ENCODE data around the gene DNAAF3.
A peak's percentile ranks its signal among the peaks of the same experiment; 100 is the strongest.
"Not testable (repeated sequence)": the region's sequence is repeated elsewhere in the genome, so short reads cannot be mapped to it uniquely, and the experiment has no call there.

DNAAF3 gene

GRCh38 chr19:55173714-55174409 is 7.4 kb upstream of the DNAAF3 start:
- H3K23ac ChIP-seq (ENCODE audit: low read depth, low read length, poor library complexity) = peak overlapping the region; percentile 26
- no peaks in the 10 kb centered on the region for H3K36me3 ChIP-seq (replicated peaks in 1 of 2; ENCODE audit: control insufficient read depth in 2 of 2, insufficient read depth in 2 of 2, low read length in 2 of 2)
- H3K4me2 ChIP-seq (ENCODE audit: insufficient read depth, low read length, poor library complexity, severe bottlenecking) = peak overlapping the region; percentile 95
- no peak overlapping the region for H2BK120ac ChIP-seq (ENCODE audit: low read depth, low read length)
- WGBS, 2 donors (ENCODE audit: extremely low coverage in 2 of 2, insufficient read length in 2 of 2, insufficient replicate concordance in 1 of 2) = no CpG with 5 or more reads among the region's 37 CpGs
- peaks cover 6 to 12% of the 10 kb centered on the region in 2 donors for H3K4me1 ChIP-seq (ENCODE audit: control insufficient read depth in 2 of 2, insufficient read depth in 1 of 2, low read depth in 1 of 2, low read length in 2 of 2)
- H4K8ac ChIP-seq (ENCODE audit: low read depth, low read length) = no peak overlapping the region
- H3K14ac ChIP-seq (ENCODE audit: low read length) = peak overlapping the region; percentile 67
- DNase-seq (ENCODE audit: low spot score) = peak; percentile 69
- no peak overlapping the region for H4K91ac ChIP-seq (ENCODE audit: low read depth, low read length, poor library complexity)
- H3K9ac ChIP-seq (ENCODE audit: low read depth, low read length, poor library complexity) = peak overlapping the region; percentile 82
- H2BK12ac ChIP-seq (ENCODE audit: low read length) = no peak overlapping the region
- peak overlapping the region; percentile 96 for H3K18ac ChIP-seq (ENCODE audit: low read length)
- H2BK5ac ChIP-seq (ENCODE audit: low read length) = peak overlapping the region; percentile 90
- H2AFZ ChIP-seq (ENCODE audit: low read length) = peak overlapping the region; percentile 94
- H3K4me3 ChIP-seq (ENCODE audit: low read length in 2 of 2) = peak overlapping the region; percentile 34 to 80
- peaks cover 4 to 56% (median 8%) of the 10 kb centered on the region in 3 experiments for H3K27me3 ChIP-seq (ENCODE audit: control insufficient read depth in 3 of 3, insufficient read depth in 3 of 3, low read depth in 1 of 3, low read length in 3 of 3)
- no peak overlapping the region for H2AK5ac ChIP-seq (ENCODE audit: low read depth, low read length)
- H3K79me1 ChIP-seq (ENCODE audit: low read depth, low read length) = no peaks in the 10 kb centered on the region
- peak overlapping the region; percentile 40 for H3K27ac ChIP-seq (replicated peaks; ENCODE audit: low read length)
- peaks cover 3 to 5% of the 10 kb centered on the region in 2 donors for H3K9me3 ChIP-seq (replicated peaks in 1 of 2; ENCODE audit: control insufficient read depth in 2 of 2, insufficient read depth in 1 of 2, low read depth in 1 of 2, low read length in 2 of 2)
- no peak overlapping the region for H3K4ac ChIP-seq (ENCODE audit: low read length)
- H2BK15ac ChIP-seq (ENCODE audit: low read length) = peak overlapping the region; percentile 70

GRCh38 chr19:55173186-55173713 is 6.8 kb upstream of the DNAAF3 start:
- H3K27me3 ChIP-seq (ENCODE audit: control insufficient read depth in 3 of 3, insufficient read depth in 3 of 3, low read depth in 1 of 3, low read length in 3 of 3) = peaks cover 4 to 56% (median 8%) of the 10 kb centered on the region in 3 experiments

GRCh38 chr19:55172741-55173140 is 6.3 kb upstream of the DNAAF3 start:
- Histone ChIP-seq H3K18ac (ENCODE audit: low read length) (peak overlapping the region; percentile 67), H3K4me2 (ENCODE audit: insufficient read depth, low read length, poor library complexity, severe bottlenecking) (peak overlapping the region; percentile 95), H2BK12ac (ENCODE audit: low read length) (no peak overlapping the region), H2BK5ac (ENCODE audit: low read length) (peak overlapping the region; percentile 90), H4K91ac (ENCODE audit: low read depth, low read length, poor library complexity) (no peak overlapping the region), H3K27me3 (ENCODE audit: control insufficient read depth in 3 of 3, insufficient read depth in 3 of 3, low read depth in 1 of 3, low read length in 3 of 3) (peaks cover 4 to 56% (median 8%) of the 10 kb centered on the region in 3 experiments), H3K4me3 (ENCODE audit: low read length in 2 of 2) (no peak overlapping the region), H4K8ac (ENCODE audit: low read depth, low read length) (no peak overlapping the region), H3K4ac (ENCODE audit: low read length) (no peak overlapping the region), H3K79me1 (ENCODE audit: low read depth, low read length) (no peaks in the 10 kb centered on the region), H2AK5ac (ENCODE audit: low read depth, low read length) (peak overlapping the region; percentile 65), H3K23ac (ENCODE audit: low read depth, low read length, poor library complexity) (peak overlapping the region; percentile 37), H3K36me3 (replicated peaks in 1 of 2; ENCODE audit: control insufficient read depth in 2 of 2, insufficient read depth in 2 of 2, low read length in 2 of 2) (no peaks in the 10 kb centered on the region), H3K27ac (replicated peaks; ENCODE audit: low read length) (no peak overlapping the region), H3K9ac (ENCODE audit: low read depth, low read length, poor library complexity) (no peak overlapping the region), H3K4me1 (ENCODE audit: control insufficient read depth in 2 of 2, insufficient read depth in 1 of 2, low read depth in 1 of 2, low read length in 2 of 2) (peaks cover 6 to 7% of the 10 kb centered on the region in 2 donors), H3K9me3 (replicated peaks in 1 of 2; ENCODE audit: control insufficient read depth in 2 of 2, insufficient read depth in 1 of 2, low read depth in 1 of 2, low read length in 2 of 2) (peaks cover 3 to 5% of the 10 kb centered on the region in 2 donors), H2AFZ (ENCODE audit: low read length) (peak overlapping the region; percentile 94), H2BK120ac (ENCODE audit: low read depth, low read length) (peak overlapping the region; percentile 69), H3K14ac (ENCODE audit: low read length) (peak overlapping the region; percentile 67), H2BK15ac (ENCODE audit: low read length) (peak overlapping the region; percentile 87)
- DNase-seq (ENCODE audit: low spot score) = no peak
- no CpG with 5 or more reads among the region's 12 CpGs for WGBS, 2 donors (ENCODE audit: extremely low coverage in 2 of 2, insufficient read length in 2 of 2, insufficient replicate concordance in 1 of 2)

More at GRCh38 chr19:55173186-55173713, 6.8 kb upstream of the DNAAF3 start:
- H4K8ac ChIP-seq (ENCODE audit: low read depth, low read length) = peak overlapping the region; percentile 6
- peak overlapping the region; percentile 37 for H3K23ac ChIP-seq (ENCODE audit: low read depth, low read length, poor library complexity)
- no peak for DNase-seq (ENCODE audit: low spot score)
- peak overlapping the region; percentile 82 for H3K9ac ChIP-seq (ENCODE audit: low read depth, low read length, poor library complexity)
- peaks cover 3 to 5% of the 10 kb centered on the region in 2 donors for H3K9me3 ChIP-seq (replicated peaks in 1 of 2; ENCODE audit: control insufficient read depth in 2 of 2, insufficient read depth in 1 of 2, low read depth in 1 of 2, low read length in 2 of 2)
- no peaks in the 10 kb centered on the region for H3K79me1 ChIP-seq (ENCODE audit: low read depth, low read length)
- no peak overlapping the region for H3K4ac ChIP-seq (ENCODE audit: low read length)
- peak overlapping the region; percentile 69 for H2BK120ac ChIP-seq (ENCODE audit: low read depth, low read length)
- H2AFZ ChIP-seq (ENCODE audit: low read length) = peak overlapping the region; percentile 94
- peaks cover 6 to 9% of the 10 kb centered on the region in 2 donors for H3K4me1 ChIP-seq (ENCODE audit: control insufficient read depth in 2 of 2, insufficient read depth in 1 of 2, low read depth in 1 of 2, low read length in 2 of 2)
- peak overlapping the region; percentile 34 to 80 for H3K4me3 ChIP-seq (ENCODE audit: low read length in 2 of 2)
- peak overlapping the region; percentile 95 for H3K4me2 ChIP-seq (ENCODE audit: insufficient read depth, low read length, poor library complexity, severe bottlenecking)
- peak overlapping the region; percentile 40 for H3K27ac ChIP-seq (replicated peaks; ENCODE audit: low read length)
- peak overlapping the region; percentile 65 for H2AK5ac ChIP-seq (ENCODE audit: low read depth, low read length)
- no CpG with 5 or more reads among the region's 32 CpGs for WGBS, 2 donors (ENCODE audit: extremely low coverage in 2 of 2, insufficient read length in 2 of 2, insufficient replicate concordance in 1 of 2)
- H2BK15ac ChIP-seq (ENCODE audit: low read length) = peak overlapping the region; percentile 87
- peak overlapping the region; percentile 96 for H3K18ac ChIP-seq (ENCODE audit: low read length)
- H2BK5ac ChIP-seq (ENCODE audit: low read length) = peak overlapping the region; percentile 90
- no peaks in the 10 kb centered on the region for H3K36me3 ChIP-seq (replicated peaks in 1 of 2; ENCODE audit: control insufficient read depth in 2 of 2, insufficient read depth in 2 of 2, low read length in 2 of 2)
- no peak overlapping the region for H4K91ac ChIP-seq (ENCODE audit: low read depth, low read length, poor library complexity)
- no peak overlapping the region for H2BK12ac ChIP-seq (ENCODE audit: low read length)
- peak overlapping the region; percentile 67 for H3K14ac ChIP-seq (ENCODE audit: low read length)

GRCh38 chr19:55172318-55172717 is 5.9 kb upstream of the DNAAF3 start:
- not testable (repeated sequence) for H2BK5ac ChIP-seq (ENCODE audit: low read length); H2BK120ac ChIP-seq (ENCODE audit: low read depth, low read length); H3K27ac ChIP-seq (replicated peaks; ENCODE audit: low read length); H3K23ac ChIP-seq (ENCODE audit: low read depth, low read length, poor library complexity); H3K4me2 ChIP-seq (ENCODE audit: insufficient read depth, low read length, poor library complexity, severe bottlenecking); H2BK15ac ChIP-seq (ENCODE audit: low read length); H3K4me3 ChIP-seq (ENCODE audit: low read length in 2 of 2); H3K4me1 ChIP-seq (ENCODE audit: control insufficient read depth in 2 of 2, insufficient read depth in 1 of 2, low read depth in 1 of 2, low read length in 2 of 2); H4K8ac ChIP-seq (ENCODE audit: low read depth, low read length); DNase-seq (ENCODE audit: low spot score); H4K91ac ChIP-seq (ENCODE audit: low read depth, low read length, poor library complexity); H3K18ac ChIP-seq (ENCODE audit: low read length); H2AK5ac ChIP-seq (ENCODE audit: low read depth, low read length); H2BK12ac ChIP-seq (ENCODE audit: low read length); H3K36me3 ChIP-seq (replicated peaks in 1 of 2; ENCODE audit: control insufficient read depth in 2 of 2, insufficient read depth in 2 of 2, low read length in 2 of 2); H2AFZ ChIP-seq (ENCODE audit: low read length); H3K9me3 ChIP-seq (replicated peaks in 1 of 2; ENCODE audit: control insufficient read depth in 2 of 2, insufficient read depth in 1 of 2, low read depth in 1 of 2, low read length in 2 of 2); H3K4ac ChIP-seq (ENCODE audit: low read length); H3K14ac ChIP-seq (ENCODE audit: low read length); H3K9ac ChIP-seq (ENCODE audit: low read depth, low read length, poor library complexity); H3K79me1 ChIP-seq (ENCODE audit: low read depth, low read length)
- no CpG with 5 or more reads among the region's 9 CpGs for WGBS, 2 donors (ENCODE audit: extremely low coverage in 2 of 2, insufficient read length in 2 of 2, insufficient replicate concordance in 1 of 2)
- H3K27me3 ChIP-seq (ENCODE audit: control insufficient read depth in 3 of 3, insufficient read depth in 3 of 3, low read depth in 1 of 3, low read length in 3 of 3) = peaks cover 4 to 59% (median 8%) of the 10 kb centered on the region in 3 experiments
